NK-92 (cell line): ENCODE data around the gene ERBB4.

Source experiments
- DNase-seq: peaks from one replicate; lab custom pipeline; 2025; ENCODE audit not compliant: unreplicated experiment; lab: John Stamatoyannopoulos, UW

ERBB4 gene

DNA sequence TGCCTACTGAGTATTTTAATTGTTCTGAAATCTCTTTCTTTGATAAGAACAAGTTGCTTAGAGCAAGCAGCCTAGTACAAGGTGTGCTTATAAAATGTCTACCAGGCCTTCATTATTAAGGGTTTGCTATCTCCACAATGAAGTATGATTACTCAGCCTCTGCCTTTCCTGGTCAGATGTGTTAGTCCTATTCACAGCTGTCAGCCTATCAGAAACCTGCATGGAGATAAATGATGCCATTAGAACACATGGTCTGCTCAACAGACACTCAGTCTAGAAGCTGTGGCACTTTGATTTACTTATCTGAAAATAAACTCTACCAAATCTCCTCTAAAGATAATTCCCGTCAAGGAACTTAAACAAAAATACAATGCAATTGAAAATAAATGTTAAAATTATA is 448.7 kb downstream of the ERBB4 start:
- DNase-seq, result no peak

DNA sequence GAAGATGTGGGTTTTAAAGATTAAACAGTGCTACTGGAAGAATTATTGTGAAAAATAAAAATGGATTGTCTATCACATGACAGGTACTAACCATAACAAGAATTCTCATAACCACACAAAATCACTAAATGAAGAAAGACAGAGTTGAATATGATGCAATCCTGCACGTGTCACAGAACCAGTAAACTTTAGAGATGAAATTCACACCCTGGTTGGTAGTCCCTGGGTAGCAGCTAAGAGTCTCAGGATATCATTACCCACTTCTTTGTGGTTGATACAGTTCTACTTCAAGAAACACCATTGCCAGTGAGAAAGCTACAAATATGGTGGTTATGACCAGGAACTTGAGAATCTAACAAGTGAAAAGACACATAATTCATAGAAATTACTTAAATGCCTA is 450.2 kb downstream of the ERBB4 start:
- no peak for DNase-seq

DNA sequence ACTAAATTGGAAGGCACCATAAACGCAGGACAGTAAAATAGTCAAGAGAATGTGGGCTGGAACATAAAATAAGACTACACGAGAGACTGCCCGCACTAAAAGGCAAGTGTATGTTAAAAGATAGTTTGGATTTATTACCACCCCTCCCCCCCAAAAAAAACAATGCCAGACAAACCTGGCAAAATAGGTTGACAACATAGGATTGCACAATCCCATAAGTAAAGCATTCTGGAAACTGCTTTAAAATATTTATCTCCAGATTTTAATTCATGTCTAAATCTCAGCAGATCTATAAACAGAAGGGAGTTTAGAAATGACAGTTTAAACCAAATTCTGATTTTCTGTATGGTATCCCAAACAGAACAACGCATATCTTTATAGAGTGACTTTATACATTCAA is 455.1 kb downstream of the ERBB4 start:
- DNase-seq, result no peak

DNA sequence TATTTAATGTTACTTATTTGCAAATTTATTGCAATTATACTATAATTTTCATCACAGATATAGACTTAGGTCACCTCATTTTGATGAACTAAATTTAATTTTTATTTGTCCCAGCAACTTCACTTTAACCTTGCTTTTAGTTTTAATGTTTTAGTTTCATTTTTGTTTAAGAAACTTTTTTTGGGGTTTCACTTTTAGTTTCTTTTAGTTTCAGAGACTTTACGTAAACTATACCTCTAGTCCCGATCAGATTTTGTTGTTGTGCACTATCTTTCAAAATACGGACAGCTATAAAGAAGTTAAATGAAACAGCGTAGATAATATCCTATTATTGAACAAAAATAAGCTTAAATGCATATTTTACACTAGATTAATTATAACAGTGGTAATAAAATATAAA is 460.5 kb downstream of the ERBB4 start:
- no peak for DNase-seq

DNA sequence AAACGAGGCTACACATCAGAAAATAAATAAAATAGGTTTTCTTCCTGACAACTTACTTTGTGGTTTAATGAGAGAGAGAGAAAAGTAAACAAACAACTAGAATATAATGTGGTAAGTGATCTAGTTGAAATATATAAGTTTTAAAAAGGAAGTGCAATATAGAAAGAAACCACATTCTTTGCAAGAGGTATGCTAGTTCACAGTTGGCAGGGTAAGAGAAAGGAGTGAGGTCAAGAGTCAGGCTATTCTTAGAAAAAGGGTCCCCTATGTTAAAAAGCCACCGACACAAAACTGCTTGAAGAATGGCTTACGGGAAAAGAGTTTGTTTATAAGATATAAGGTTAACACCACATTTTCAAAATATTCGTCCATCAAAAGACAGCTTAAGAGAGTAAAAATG is 462.1 kb downstream of the ERBB4 start:
- no peak for DNase-seq

DNA sequence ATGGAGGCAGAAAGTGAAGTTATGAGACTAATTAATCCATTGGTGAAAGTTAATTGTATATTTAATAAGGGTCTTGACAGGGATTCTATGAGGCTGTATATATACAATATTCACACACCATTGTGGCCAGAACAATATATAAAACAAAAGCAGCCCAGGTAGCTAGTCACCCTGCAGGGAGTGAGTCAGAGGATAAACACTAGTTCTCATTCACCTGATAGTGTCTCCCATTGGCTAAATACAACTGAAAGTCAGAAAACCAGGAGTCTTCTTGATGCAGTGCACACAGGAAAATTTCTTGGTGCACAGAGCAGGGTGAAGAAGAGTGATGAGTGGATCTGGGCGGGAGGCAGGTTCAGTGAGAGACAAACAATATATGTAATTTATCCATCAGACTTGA is 465.2 kb downstream of the ERBB4 start:
- DNase-seq, result no peak

DNA sequence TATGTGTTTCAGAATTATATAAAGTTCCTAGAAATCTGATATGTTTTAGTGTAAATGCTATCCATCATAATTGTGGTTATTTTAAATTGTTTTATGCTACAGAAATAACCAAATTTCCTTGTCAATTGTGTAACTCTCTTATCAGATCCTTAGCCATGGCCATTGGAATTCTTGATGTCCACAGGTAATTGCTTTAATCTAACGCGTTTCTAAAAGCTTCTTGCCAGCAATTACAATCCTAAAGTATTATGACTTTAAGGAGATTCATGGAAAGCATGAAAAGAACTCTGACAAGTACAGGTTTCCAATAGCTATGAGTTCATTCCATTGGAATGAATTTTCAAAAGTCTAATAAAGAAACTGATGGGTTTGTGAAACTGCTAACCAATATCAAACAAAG is 472.1 kb downstream of the ERBB4 start:
- DNase-seq, result no peak

DNA sequence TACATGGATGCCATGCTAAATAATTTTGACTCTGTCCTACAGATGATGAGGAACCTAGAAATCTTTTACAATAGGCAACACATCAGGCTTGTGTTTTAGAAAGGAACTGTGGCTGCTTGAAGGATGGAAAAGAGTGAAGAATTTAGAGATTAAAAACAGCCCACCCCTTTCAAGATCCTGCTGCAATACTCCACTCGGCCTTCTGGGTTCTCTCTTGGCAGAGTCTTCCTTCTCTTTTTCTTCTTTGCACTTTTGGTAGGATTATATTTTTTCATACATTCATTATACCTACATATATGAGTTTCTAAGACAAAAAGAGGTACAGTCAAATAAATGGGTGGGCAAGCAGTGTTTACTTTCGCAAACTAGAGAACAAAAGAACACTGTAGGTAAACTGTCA is 474.3 kb downstream of the ERBB4 start:
- no peak for DNase-seq

DNA sequence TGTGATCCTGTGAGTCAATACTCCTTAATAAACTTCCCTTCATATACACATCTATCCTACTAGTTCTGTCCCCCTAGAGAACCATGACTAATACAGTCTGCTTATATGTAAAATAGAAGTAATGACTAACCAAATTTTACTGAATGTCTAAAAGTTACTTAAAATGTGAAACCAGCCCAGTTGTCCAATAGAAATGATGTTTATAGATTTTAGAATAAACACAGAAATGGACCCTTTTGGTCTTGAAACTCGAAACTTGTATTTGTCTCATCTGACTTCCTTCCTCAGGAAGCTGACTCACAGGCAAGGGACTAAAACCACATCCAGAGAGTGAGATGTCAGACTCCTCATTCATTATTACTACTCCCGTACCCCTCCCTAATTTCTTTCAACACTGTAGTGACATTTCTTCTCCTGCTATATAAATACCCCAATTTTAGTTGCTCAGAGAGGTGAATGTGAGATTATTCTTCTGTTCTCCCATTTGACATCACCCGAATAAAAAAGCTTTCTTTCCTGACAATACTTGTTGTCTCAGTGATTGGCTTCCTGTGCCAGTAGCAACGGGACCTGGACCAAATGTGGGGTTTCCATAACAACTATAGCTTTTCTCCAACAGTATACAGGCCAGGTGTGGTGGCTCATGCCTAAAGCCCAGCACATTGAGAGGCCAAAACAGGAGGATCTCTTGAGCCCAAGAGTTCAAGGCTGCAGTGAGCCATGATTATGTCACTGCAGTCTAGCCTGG is 486.0 kb downstream of the ERBB4 start:
- DNase-seq, result no peak

DNA sequence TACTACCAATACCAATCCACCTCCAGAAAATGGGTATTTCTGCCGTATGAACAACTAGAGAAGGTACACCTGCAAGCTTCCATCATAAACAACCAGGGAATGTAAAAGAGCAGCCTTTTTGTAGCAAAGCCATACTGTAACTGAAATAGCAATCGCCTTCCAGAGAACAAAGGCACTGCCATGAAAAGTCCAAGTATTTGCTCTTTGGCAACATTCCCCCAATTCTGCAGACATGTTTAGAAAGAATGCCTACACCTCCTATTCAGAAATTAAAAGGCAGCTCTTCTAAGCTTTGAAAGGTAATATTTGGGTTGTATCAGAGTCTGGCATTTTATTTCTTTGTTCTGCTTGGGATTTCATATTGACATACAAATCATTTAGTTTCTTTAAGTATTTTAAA is 487.7 kb downstream of the ERBB4 start:
- DNase-seq, result no peak

DNA sequence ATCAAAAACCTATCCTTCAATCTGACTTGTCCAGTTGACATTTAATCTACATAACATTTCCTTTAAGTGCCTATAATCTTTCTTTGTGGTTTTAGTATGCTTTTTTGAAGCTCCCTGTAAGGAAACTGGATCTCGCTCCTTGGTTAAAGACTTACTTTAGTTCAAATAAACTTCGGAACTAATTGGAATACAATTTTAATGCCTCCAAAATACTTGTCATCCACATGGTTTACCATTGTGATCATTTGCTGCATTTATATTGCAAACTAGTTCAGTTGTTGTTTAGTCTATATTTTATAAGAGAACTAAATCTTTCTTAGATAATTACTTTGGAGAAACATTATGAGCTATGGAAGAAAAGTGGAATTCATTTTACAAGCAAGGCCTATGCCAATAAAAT is 496.0 kb downstream of the ERBB4 start:
- no peak for DNase-seq

DNA sequence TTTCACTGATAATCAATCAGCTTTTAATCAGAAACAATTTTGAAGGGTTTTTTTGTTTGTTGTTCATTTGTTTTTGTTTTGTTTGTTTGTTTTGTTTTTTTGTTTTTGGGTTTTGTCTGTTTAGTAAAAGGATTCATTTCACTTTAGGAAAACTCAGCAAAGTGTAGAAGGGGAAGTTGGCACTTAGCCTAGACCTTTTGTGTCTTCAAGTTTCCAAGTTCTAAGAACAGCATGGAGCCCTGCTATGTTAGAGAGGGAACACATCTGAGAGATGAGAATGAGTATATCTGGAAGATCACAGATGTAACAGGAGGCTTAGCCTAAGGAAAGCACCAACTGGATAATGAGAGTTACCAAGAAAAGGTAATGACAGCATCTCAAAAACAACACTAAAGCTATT is 501.5 kb downstream of the ERBB4 start:
- DNase-seq, result no peak

DNA sequence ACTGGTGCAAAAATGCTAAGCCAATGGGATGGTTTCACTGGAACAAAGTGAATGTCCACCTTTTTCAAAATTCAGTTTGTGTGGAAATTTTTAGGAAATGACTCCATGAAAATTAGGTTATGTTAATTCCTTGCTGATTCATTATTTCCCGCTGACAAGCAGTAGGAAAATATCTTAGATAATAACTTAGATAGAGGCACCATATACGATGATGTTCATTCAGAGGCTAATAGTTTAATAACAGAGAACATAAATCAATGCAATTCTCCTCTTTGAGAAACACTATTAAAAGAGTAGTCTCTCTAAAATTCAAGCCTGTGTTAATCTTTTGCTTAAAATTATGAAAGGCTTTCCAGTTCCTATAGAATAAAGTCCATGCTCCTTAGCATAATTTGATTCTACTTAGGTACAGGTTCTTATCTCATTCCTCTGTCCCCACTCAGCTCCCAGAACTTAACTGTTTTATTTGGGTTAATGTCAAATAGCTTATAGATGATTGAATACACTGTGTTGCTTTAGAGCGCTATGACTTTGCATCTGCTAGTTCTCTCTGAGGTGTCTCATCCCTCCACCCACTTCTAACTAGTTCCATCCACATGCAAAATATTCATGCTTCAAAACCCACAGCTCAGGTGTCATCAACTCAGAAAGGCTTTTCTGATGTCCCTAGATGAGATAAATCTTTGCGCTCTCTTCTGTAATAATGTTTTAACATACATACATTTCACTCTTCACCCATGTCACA is 503.6 kb downstream of the ERBB4 start:
- DNase-seq, result no peak

DNA sequence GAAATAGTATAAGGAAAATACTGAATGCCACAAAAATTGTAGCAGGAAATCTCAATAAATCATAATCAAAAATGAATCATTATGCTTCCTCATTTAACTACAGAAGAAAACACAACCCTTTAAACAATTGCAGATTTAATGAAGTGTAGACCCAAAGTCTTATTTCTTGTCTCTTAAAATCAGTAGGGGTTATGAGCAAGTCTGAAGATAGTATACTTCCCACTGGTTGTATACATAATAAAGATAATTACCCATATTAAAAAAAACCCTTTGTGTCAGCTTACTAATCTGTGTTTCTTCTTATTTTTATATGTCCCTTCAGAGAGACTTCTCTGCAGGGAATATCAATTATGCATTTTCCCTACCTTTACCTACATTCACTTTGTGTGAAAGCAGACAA is 504.7 kb downstream of the ERBB4 start:
- DNase-seq, result no peak

DNA sequence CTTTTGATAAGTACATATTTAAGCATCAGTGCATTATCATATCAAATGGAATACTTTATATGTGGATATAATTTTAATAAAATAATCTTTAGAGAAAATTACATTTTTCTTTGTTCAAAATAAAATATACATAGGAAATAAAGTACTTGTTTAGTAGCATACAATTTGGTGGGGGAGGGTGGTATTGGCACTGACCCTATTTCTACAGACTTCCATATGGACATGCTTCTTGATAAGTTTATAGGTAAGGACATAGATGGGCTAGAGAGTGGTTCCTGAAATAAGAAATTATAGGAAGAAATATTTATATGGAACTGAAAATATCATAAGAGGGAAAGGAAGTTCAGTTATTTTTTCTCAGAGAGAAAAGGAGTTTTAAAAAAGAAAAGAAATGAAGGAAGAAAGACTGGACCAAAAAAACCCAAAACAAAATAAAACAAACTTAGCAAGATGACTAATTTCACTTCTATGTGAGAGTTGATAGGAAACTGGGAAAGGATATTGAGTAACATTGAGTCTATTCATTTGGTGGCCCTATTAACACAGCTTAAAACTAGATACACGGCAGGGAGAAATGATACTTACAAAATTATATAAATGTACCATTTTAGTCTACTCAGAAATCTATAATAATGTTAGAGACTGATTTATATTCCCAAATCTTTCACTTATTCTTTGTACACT is 505.9 kb downstream of the ERBB4 start:
- DNase-seq, result no peak

DNA sequence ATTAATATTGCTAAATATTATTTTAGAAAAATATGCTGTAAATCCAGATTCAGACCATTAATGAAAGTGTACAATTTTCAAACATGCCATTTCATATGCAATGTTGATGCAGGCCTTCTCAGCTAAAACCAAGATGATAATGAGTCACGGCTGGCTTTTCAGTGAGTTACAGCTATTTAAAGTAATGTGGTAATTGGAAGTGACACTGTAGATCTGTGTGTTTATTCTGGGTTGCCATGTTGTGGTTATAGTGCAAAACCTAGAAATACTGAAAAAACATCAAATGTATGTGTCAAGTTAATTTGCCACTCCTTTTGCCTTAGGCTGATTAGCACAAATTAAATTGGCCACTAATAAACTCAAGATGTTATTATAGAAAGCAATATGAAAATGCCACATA is 506.6 kb downstream of the ERBB4 start:
- DNase-seq, result no peak

DNA sequence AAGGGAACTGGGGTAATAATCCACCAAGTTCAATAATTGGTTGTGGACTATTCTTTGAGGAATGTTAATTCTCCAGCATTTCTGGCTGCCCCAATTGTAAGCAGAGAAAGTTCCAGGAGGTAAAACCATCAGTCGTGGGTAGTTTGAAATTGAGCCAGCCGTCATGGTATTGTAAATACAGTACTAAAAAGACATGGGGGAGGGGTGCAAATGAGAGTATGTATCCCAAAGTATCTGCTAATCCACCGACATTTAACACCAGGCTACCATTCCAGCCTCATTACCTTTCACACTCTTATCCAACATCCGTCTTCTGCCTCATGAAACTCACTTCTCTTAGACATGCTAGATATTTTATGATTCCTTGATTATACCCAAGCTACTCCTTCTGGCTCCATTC is 507.9 kb downstream of the ERBB4 start:
- no peak for DNase-seq

DNA sequence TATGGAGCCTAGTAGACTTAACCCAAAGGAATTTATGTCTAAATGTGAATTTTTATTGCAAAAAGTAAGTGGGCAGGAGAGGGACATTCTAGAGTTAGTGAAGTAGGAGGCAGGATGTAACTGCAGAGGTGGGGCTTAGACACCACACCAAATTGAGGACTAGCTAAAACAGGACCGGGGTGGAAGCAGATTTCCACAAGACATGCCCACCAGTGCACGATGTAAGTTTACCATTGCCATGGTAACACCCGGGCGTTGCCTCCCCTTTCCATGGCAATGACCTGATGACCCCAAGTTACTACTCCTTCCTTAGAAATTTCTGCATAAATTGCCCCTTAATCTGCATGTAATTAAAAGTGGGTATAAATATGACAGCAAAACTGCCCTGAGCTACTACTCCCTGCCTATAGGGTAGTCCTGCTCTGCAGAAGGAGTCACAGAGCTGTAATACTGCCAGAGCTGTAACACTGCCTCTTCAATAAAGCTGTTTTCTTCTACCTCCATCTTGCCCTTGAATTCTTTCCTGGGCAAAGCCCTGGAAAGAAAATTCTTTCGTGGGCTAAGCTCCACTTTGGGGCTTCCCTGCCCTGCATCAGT is 509.7 kb downstream of the ERBB4 start:
- no peak for DNase-seq

DNA sequence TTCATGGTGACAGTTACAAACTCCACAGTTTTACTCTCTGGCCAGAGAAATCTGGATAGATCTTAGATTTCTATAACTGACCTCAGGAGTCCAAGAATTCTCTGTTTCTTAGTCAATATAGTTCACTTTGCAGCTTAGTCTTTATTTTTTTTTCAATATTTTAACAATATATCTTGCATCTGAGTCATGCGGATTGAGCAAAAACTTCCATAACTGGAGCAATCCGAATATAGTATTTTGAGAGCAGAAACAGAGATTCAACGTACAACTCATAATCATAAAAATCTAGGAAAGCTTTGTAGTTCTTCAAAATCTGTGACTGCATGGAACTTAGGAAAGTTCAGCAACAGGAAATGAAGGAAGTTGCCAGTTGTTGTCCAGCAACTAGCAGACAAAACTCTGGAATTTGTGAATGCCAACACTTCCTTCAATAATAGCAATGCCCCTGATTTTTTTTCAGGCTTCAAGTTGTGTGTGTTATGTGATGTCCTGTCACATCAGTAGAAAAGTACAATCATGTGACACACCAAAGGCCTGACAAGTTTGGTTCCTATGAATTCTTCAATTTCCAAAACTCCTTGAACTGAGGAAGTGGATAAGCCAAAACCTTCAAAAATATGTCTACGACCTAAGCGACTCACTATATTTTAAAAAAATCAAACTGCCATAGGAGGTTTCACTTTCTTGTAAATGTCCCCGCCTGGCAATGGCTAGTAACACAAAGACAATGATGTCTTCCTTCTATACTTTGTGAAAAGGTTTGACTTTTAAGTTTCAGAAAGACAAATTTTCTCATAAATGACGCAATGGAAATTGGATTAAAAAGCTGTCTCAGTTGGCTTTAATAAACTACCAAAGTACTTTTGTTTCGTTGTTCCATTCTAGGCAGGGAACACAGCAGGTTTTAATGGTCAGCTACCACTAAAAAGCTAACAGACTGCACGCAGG is 510.6 kb downstream of the ERBB4 start:
- no peak for DNase-seq

DNA sequence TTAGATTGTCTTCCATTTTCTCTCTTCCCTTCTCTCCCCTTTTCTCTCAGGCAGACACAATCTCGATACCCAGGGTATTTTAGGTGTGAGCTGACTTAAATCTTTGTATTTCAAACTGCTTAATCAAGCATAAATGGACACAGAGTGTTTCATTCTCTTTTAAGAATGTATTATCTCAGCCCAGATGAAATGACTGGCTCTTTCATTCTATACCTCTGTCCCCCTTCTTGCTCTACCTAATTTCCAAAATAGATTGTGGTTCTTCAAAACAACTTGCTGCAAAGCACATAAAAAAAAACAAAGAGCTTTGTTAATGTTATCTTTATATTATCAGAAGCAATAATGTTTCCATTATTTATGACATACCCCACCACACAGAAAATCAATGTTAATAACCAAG is 514.6 kb downstream of the ERBB4 start:
- DNase-seq, result no peak

DNA sequence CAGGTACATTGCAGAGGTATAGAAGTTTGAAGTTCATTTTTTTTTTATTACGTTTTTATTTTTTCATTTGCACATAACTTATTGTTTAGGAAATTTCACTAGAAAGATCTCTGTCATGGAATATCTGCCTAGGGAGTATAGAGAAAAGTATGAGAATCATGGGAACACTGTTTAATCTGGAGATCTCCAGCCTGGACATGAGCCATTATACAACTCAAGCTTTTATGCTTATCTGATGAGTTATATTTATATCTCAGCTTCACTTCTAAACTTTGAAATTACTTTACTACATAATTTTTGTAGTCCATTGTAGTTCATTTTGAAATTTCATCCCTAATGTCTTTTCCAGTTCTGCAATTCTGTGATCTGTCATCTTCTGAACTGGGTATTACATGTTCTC is 515.6 kb downstream of the ERBB4 start:
- DNase-seq, result no peak
